Measurements from ENCODE around the gene SUCLG2.
A peak's percentile ranks its signal among the peaks of the same experiment; 100 is the strongest.
"Not testable (repeated sequence)": the region's sequence is repeated elsewhere in the genome, so short reads cannot be mapped to it uniquely, and the experiment has no call there.

The SUCLG2 gene

DNA sequence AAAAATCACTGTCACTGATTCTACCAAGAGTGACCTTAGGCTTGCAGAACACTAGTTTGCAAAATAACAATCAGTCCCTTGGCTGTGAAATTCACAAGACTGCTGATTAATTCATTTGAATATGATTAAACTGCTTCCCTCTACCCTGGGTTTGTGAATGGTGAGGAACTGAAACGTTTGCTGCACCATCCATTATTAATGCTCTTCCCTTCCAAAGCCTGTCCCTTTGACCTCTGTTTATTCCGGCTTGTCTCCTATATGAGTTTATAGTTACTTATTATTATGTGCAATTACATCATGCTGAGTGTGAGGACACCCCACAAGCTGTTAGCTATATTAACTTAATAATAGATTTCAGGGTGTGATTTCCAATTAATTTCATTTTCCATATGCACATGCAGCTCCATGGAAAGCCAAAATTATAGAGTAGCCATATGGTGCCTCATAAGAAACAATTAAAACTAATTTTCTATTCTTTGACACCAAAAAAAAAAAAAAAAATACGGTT lies 96.5 kb downstream of the SUCLG2 start:
- Histone ChIP-seq H3K4me3 (no peak overlapping the region), H3K36me3 (replicated peaks) (no peaks in the 10 kb centered on the region), H3K4me1 (no peaks in the 10 kb centered on the region), H3K27me3 (ENCODE audit: low read depth) (no peaks in the 10 kb centered on the region), H3K9me3 (no peaks in the 10 kb centered on the region)
- in situ Hi-C loops (cut with MboI; ENCODE audit: low sequenced_read_pairs): no loop called here
- no peak for DNase-seq (ENCODE audit: low spot score in 2 of 2)

DNA sequence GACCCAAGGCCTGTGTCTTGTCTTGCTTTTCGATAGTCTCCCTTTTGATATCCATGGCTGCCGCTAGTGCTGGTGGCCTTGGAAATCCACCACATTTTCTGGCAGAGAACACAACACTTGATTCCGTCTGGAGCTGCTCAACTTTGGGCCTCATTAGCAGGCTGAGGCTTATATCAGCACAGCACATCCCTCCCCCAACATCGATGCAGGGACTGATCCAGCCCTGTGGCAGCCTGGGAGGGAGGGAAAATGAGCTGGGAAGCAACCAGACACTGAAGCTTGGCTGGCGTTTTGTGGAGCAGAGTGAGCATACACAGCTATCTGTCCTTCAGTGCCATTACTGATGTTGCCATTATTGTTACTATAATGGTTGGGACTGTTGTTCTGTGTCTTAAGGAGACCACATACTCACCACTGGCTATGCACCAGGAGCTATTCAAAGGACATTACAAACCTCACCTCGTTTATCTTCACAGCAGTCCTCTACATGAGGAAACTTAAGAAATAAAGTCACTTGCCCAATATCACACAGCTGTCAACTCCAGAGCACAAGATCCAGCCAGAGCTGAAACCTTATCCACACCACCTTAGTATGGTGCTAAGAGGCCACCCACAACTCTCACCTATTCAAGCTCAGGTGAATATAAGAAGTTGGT lies 102.9 kb downstream of the SUCLG2 start:
- no peak overlapping the region for H3K4me3 ChIP-seq
- in situ Hi-C loops (cut with MboI; ENCODE audit: low sequenced_read_pairs): no loop called here
- DNase-seq (ENCODE audit: low spot score in 2 of 2): no peak
- no peaks in the 10 kb centered on the region for H3K9me3 ChIP-seq
- H3K4me1 ChIP-seq: no peaks in the 10 kb centered on the region
- H3K27me3 ChIP-seq (ENCODE audit: low read depth): no peaks in the 10 kb centered on the region
- no peaks in the 10 kb centered on the region for H3K36me3 ChIP-seq (replicated peaks)

DNA sequence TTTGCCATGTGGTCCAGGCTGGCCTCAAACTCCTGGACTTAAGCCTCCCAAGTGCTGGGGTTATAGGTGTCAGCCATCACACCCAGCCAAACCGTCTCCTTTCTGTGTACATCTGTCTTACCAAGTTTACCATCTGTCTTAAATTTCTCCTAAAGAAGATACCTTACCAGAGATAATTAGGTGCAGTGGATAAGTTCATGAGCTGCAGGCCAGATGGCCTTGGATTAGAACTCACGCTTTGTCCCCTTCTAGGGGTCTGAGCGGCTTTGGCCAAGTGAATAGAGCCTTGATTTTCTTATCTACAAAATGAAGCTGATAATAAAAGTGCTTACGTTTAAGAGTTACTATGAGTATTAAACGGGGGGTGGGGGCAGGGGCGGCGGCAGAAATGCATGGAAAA lies 103.9 kb downstream of the SUCLG2 start:
- H3K9me3 ChIP-seq: no peaks in the 10 kb centered on the region
- no peaks in the 10 kb centered on the region for H3K36me3 ChIP-seq (replicated peaks)
- H3K27me3 ChIP-seq (ENCODE audit: low read depth): no peaks in the 10 kb centered on the region
- no peaks in the 10 kb centered on the region for H3K4me1 ChIP-seq
- no peak for DNase-seq (ENCODE audit: low spot score in 2 of 2)
- in situ Hi-C loops (cut with MboI; ENCODE audit: low sequenced_read_pairs): no loop called here
- no peak overlapping the region for H3K4me3 ChIP-seq

DNA sequence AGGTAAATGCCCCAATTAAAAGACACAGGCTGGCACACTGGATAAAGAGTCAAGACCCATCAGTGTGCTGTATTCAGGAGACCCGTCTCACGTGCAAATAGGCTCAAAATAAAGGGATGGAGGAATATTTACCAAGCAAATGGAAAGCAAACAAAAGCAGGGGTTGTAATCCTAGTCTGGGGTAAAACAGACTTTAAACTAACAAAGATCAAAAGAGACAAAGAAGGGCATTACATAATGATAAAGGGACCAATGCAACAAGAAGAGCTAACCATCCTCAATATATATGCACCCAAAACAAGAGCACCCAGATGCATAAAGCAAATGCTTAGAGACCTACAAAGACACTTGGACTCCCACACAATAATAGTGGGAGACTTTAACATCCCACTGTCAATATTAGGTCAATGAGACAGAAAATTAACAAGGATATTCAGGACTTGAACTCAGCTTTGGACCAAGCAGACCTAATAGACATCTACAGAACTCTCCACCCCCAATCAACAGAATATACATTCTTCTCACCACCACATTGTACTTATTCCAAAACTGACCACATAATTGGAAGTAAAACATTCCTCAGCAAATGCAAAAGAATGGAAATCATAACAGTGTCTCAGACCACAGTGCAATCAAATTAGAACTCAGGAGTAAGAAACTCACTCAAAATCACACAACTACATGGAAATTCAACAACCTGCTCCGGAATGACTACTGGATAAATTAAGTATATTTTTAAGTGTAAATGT lies 111.7 kb downstream of the SUCLG2 start:
- DNase-seq (ENCODE audit: low spot score in 2 of 2); H3K9me3 ChIP-seq; H3K36me3 ChIP-seq (replicated peaks); in situ Hi-C loops (cut with MboI; ENCODE audit: low sequenced_read_pairs); H3K4me1 ChIP-seq; H3K27me3 ChIP-seq (ENCODE audit: low read depth); H3K4me3 ChIP-seq: not testable (repeated sequence)

DNA sequence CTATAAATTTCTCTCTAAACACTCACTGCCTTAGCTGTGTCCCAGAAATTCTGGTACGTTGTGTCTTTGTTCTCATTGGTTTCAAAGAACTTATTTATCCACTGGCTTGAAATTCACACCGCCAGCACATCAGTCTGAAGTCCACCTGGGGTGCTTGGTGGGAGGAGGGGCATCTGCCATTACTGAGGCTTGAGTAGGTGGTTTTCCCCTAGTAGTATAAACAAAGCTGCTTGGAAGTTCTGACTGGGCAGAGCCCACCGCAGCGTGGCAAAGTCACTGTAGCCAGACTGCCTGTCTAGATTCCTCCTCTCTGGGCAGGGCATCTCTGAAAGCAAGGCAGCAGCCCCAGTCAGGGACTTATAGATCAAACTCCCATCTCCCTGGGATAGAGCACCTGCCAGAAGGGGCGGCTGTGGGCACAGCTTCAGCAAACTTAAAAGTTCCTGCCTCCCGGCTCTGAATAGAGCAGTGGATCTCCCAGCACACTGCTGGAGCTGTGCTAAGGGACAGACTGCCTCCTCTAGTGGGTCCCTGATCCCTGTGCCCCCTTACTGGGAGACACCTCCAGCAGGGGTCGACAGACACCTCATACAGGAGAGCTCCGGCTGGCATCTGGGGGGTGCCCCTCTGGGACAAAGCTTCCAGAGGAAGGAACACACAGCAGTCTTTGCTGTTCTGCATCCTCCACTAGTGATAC lies 114.1 kb downstream of the SUCLG2 start:
- in situ Hi-C loops (cut with MboI; ENCODE audit: low sequenced_read_pairs): no loop called here
- no peaks in the 10 kb centered on the region for H3K4me1 ChIP-seq
- H3K27me3 ChIP-seq (ENCODE audit: low read depth): no peaks in the 10 kb centered on the region
- no peaks in the 10 kb centered on the region for H3K36me3 ChIP-seq (replicated peaks)
- no peaks in the 10 kb centered on the region for H3K9me3 ChIP-seq
- DNase-seq (ENCODE audit: low spot score in 2 of 2): no peak
- no peak overlapping the region for H3K4me3 ChIP-seq

DNA sequence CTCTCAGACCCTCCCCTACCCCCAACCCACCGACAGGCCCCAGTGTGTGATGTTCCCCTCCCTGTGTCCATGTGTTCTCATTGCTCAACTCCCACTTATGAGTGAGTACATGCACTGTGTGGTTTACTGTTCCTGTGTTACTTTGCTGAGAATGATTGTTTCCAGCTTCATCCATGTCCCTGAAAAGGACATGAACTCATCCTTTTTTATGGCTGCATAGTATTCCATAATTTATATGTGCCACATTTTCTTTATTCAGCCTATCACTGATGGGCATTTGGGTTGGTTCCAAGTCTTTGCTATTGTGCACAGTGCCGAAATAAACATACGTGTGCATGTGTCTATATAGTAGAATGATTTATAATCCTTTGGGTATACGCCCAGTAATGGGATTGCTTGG lies 117.2 kb downstream of the SUCLG2 start:
- H3K27me3 ChIP-seq (ENCODE audit: low read depth); DNase-seq (ENCODE audit: low spot score in 2 of 2); H3K9me3 ChIP-seq; H3K36me3 ChIP-seq (replicated peaks); in situ Hi-C loops (cut with MboI; ENCODE audit: low sequenced_read_pairs); H3K4me1 ChIP-seq; H3K4me3 ChIP-seq: not testable (repeated sequence)

DNA sequence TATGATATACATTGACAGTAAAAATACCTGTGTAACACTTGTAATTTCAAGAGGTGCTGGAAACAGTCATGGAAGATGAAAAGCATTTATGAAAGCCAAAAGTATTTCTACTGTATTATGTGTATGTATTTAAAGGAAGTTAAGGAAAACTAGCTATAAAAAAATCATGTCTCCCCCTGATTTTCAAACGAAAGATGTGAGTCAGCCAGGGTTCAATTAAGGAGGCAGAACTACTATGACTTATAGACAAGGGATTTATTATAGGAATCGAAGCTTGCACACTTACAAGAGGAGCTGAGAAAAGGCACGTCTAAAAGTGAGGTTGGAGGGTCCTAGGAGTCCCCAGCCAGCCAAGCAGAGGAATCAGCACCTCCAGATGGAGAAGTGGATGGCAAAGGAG lies 119.4 kb downstream of the SUCLG2 start:
- no peaks in the 10 kb centered on the region for H3K27me3 ChIP-seq (ENCODE audit: low read depth)
- H3K9me3 ChIP-seq: no peaks in the 10 kb centered on the region
- H3K4me1 ChIP-seq: no peaks in the 10 kb centered on the region; the same call in 1 of the 2 replicates
- no peak overlapping the region for H3K4me3 ChIP-seq
- no peak for DNase-seq (ENCODE audit: low spot score in 2 of 2)
- in situ Hi-C loops (cut with MboI; ENCODE audit: low sequenced_read_pairs): no loop called here
- no peaks in the 10 kb centered on the region for H3K36me3 ChIP-seq (replicated peaks)

DNA sequence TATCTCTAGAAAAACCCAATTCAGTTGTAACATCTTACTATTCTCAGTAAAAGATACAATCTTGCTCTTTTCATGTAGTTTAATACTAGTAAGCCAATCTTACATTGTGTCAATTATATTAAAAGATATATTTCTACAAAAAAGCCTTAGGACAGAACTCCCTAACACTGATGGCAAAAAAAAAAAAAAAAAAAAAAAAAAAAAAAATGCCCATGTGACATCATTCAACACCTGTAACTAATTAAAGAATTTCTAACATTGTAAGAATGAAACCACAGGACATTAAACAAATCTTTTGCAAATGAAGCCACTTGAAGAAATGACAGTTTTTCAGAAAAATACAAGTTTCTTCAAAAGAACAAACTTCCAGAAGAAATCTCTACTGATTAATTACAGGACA lies 119.8 kb downstream of the SUCLG2 start:
- Histone ChIP-seq H3K36me3 (replicated peaks) (no peaks in the 10 kb centered on the region), H3K4me1 (no peaks in the 10 kb centered on the region; the same call in 1 of the 2 replicates), H3K4me3 (no peak overlapping the region), H3K27me3 (ENCODE audit: low read depth) (no peaks in the 10 kb centered on the region), H3K9me3 (no peaks in the 10 kb centered on the region)
- in situ Hi-C loops (cut with MboI; ENCODE audit: low sequenced_read_pairs): no loop called here
- DNase-seq (ENCODE audit: low spot score in 2 of 2): no peak

DNA sequence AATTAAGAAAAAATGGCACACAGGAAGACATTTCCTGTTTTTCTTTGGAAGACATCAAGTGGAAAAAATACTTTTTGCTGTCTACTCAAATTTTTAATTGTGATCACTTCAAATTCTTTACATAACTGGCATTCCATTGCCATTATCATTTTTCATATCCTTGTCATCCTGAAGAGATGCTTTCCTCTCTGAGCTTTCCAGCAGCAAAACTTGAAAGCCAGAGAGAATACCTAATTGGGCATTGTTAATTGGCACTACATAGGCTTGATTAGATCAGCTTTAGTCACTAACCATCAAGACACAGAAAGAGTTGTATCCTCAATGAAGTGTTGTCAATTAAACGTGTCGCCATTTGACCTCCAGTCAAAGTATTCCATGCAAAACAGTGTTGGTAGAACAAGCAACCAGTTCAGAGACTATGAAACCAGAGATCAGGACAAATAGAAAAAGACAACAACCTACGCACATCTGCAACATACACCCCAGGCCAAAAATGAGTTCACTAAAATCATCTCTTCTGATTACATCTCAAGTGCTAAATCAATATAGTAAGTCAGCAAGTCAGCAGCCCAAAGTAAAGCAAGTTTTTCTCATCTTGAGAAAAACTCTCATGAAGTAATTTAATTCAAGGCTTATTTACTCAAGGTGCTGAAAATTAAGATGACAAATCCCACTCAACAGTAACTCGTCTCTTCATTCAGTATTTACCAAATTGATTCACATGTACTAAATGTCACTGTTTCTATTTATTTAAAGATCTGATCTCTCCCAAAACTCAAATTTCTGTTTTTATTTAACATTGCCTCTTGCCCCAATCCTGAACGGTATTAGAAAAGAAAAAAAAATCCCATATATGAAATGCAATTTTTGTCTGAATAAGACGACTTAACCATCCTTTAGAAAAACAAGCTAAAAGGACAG lies 123.0 kb downstream of the SUCLG2 start:
- DNase-seq (ENCODE audit: low spot score in 2 of 2): no peak
- no peaks in the 10 kb centered on the region for H3K9me3 ChIP-seq
- no peaks in the 10 kb centered on the region for H3K36me3 ChIP-seq (replicated peaks)
- in situ Hi-C loops (cut with MboI; ENCODE audit: low sequenced_read_pairs): no loop called here
- no peaks in the 10 kb centered on the region for H3K27me3 ChIP-seq (ENCODE audit: low read depth)
- H3K4me3 ChIP-seq: no peak overlapping the region
- H3K4me1 ChIP-seq: peaks cover 5% of the 10 kb centered on the region

DNA sequence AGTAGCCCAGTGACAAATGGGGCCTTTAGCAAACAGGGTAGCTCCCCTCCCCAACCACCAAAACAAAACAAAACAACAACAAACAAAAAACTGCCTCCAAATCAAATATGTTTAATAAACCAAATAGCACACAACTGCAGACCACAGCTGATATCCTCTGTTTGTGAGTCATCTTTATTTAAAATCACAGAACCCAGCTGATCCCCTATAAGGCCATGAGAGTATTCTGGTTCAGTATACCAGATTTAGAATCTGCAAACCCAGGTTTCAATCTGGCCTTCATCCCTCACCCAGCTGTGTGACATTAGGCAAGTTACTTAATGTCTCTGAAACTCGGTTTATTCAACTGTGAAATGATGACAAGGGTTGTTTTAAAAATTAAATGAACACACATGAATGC lies 124.5 kb downstream of the SUCLG2 start:
- no peak for DNase-seq (ENCODE audit: low spot score in 2 of 2)
- no peak overlapping the region for H3K4me3 ChIP-seq
- H3K4me1 ChIP-seq: peaks cover 11% of the 10 kb centered on the region
- in situ Hi-C loops (cut with MboI; ENCODE audit: low sequenced_read_pairs): no loop called here
- no peaks in the 10 kb centered on the region; the same call in 1 of the 2 replicates for H3K36me3 ChIP-seq (replicated peaks)
- no peaks in the 10 kb centered on the region for H3K9me3 ChIP-seq
- H3K27me3 ChIP-seq (ENCODE audit: low read depth): no peaks in the 10 kb centered on the region

DNA sequence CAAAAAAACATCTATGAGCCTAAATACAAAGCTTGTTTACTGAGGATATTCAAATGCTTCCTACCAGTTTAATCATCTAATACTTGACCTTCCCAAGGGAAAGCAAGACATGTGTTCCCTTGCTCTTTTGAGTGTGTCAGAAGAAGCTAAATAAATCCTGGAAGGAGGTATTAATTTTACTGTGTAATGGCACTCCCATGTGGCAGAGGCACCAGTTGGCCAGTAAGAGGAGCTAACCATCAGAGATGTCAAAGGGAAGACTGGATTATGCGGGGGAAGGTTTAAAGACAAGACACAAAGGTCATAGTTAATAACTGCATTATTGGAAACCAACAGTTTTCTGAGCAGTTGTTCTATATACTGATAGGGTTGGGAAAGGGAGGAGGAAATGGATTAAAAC lies 125.1 kb downstream of the SUCLG2 start:
- in situ Hi-C loops (cut with MboI; ENCODE audit: low sequenced_read_pairs): no loop called here
- DNase-seq (ENCODE audit: low spot score in 2 of 2): no peak
- H3K4me3 ChIP-seq: no peak overlapping the region
- H3K27me3 ChIP-seq (ENCODE audit: low read depth): no peaks in the 10 kb centered on the region
- no peaks in the 10 kb centered on the region for H3K9me3 ChIP-seq
- no peaks in the 10 kb centered on the region; the same call in 1 of the 2 replicates for H3K36me3 ChIP-seq (replicated peaks)
- H3K4me1 ChIP-seq: peaks cover 11% of the 10 kb centered on the region

DNA sequence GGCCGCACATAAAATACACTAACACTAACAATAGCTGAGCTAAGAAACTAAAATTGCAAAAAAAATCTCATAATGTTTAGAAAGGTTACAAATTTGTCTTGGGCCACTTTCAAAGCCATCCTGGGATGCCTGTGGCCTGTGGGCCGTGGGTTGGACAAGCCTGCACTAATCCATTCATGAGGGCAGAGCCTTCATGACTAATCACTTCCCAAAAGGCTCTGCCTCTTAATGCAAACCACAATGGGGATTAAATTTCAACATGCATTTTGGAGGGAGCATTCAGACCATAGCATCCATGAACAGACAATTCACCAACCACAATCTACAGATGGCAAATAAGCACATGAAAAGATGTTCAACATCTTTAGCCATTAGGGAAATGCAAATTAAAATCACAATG lies 128.2 kb downstream of the SUCLG2 start:
- peak; percentile 73 to 97 for DNase-seq (ENCODE audit: low spot score in 2 of 2)
- Histone ChIP-seq H3K4me1 (peaks cover 11% of the 10 kb centered on the region), H3K36me3 (replicated peaks) (no peaks in the 10 kb centered on the region; the same call in 1 of the 2 replicates), H3K4me3 (no peak overlapping the region), H3K27me3 (ENCODE audit: low read depth) (no peaks in the 10 kb centered on the region), H3K9me3 (no peaks in the 10 kb centered on the region)
- in situ Hi-C loops (cut with MboI; ENCODE audit: low sequenced_read_pairs): no loop called here

DNA sequence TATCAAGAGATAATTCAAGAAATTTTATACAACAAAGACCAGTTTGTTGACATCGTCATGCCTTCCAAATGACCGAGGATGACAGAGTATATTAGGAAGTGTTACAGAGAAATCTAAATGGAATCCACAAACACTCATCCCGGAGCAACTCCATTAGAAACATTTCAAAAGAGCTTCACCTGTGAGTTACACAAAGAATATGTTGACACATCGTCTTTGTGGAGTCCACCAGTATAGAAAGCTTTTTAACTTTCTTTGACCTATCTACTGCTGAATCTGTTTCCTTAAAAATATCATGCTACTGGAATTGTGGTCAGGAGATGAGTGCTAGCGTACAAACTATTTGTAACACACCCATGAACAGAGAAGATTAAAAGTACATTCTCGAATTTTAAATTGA lies 130.4 kb downstream of the SUCLG2 start:
- H3K4me3 ChIP-seq: no peak overlapping the region
- H3K4me1 ChIP-seq: peaks cover 11% of the 10 kb centered on the region
- no peaks in the 10 kb centered on the region for H3K9me3 ChIP-seq
- DNase-seq (ENCODE audit: low spot score in 2 of 2): no peak
- H3K27me3 ChIP-seq (ENCODE audit: low read depth): no peaks in the 10 kb centered on the region
- in situ Hi-C loops (cut with MboI; ENCODE audit: low sequenced_read_pairs): no loop called here
- H3K36me3 ChIP-seq (replicated peaks): no peaks in the 10 kb centered on the region; the same call in 1 of the 2 replicates
